Measurements from ENCODE around the gene PRCP.

Gene PRCP

DNA sequence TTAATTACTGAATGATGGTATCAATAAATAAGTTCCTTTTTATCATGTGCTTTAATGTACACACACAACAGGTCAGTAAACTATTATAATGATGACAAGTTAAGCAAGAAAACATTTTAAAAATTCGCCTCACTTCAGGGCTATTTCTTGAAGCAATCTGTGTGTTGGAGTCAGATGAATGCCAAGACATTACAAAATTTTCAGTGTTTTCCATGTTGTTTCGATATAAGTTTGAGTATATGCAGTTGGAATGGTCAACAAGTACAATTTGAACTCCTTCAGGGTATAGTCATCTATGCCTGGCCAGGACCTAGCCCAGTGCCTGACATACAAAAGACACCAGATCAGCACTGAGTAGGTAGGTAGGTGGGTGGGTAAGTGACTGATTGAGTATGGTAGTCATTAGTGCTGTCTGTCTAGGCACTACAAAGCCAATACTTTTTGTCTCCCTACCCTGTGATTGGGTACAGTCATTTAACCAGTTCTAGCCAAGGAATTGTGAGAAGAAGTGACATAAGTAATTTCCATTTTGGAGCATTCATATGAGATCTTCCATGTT is 7.5 kb downstream of the PRCP start:
- Histone ChIP-seq H3K27ac (ENCODE audit: low read length) (no peak overlapping the region), H3K9ac (ENCODE audit: low read depth, low read length) (no peak overlapping the region), H3K4me1 (ENCODE audit: insufficient read depth, low read length) (no peaks in the 10 kb centered on the region), H3K36me3 (ENCODE audit: insufficient read depth, low read depth, low read length) (no peaks in the 10 kb centered on the region), H3K9me3 (ENCODE audit: insufficient read depth, low read depth, low read length) (no peaks in the 10 kb centered on the region), H3K27me3 (ENCODE audit: insufficient read depth, low read length) (no peaks in the 10 kb centered on the region), H3K4me3 (ENCODE audit: low read length) (no peak overlapping the region)

DNA sequence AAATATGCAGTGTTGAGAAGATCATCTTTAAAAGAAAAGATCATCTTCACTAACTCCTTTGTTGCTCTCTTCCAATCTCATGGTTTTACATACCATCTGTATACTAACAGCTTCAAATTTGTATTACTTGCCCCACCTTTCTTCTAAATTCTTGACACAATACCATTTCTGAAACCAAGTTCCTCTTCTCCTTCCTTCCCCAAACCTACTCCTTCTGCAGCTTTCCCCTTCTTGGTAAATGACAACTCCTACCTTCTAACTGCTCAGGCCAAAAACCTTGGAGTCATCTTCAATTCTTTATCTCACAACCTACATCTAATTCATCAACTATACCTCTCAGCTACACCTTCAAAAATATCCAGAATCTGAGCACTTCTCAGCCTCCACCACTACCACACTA is 9.3 kb downstream of the PRCP start:
- no peak overlapping the region for H3K4me3 ChIP-seq (ENCODE audit: low read length)
- no peak overlapping the region for H3K27ac ChIP-seq (ENCODE audit: low read length)
- H3K4me1 ChIP-seq (ENCODE audit: insufficient read depth, low read length): no peaks in the 10 kb centered on the region
- H3K9me3 ChIP-seq (ENCODE audit: insufficient read depth, low read depth, low read length): no peaks in the 10 kb centered on the region
- no peak overlapping the region for H3K9ac ChIP-seq (ENCODE audit: low read depth, low read length)
- no peaks in the 10 kb centered on the region for H3K27me3 ChIP-seq (ENCODE audit: insufficient read depth, low read length)
- no peaks in the 10 kb centered on the region for H3K36me3 ChIP-seq (ENCODE audit: insufficient read depth, low read depth, low read length)

DNA sequence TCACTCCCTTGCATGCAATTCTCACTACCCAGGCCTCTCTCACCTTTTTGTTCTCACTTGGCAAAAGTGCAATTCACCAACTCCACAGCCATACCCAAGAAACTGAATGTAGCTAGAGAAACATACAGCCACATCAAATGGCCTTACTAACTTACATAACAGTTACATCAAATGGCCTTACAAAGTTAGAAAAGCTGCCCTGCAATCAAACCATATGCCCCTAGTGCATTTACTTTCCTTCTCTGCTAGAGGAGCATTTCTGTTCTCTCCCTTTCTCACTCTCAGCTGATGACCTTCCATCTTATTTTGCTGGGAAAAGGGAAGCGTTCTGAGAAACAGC is 10.3 kb downstream of the PRCP start:
- Histone ChIP-seq H3K9me3 (ENCODE audit: insufficient read depth, low read depth, low read length) (no peaks in the 10 kb centered on the region), H3K27me3 (ENCODE audit: insufficient read depth, low read length) (no peaks in the 10 kb centered on the region), H3K4me1 (ENCODE audit: insufficient read depth, low read length) (no peaks in the 10 kb centered on the region), H3K36me3 (ENCODE audit: insufficient read depth, low read depth, low read length) (no peaks in the 10 kb centered on the region), H3K27ac (ENCODE audit: low read length) (no peak overlapping the region), H3K4me3 (ENCODE audit: low read length) (no peak overlapping the region), H3K9ac (ENCODE audit: low read depth, low read length) (no peak overlapping the region)

- Histone ChIP-seq H3K4me3 (ENCODE audit: low read length) (no peak overlapping the region), H3K9ac (ENCODE audit: low read depth, low read length) (no peak overlapping the region), H3K9me3 (ENCODE audit: insufficient read depth, low read depth, low read length) (no peaks in the 10 kb centered on the region), H3K36me3 (ENCODE audit: insufficient read depth, low read depth, low read length) (no peaks in the 10 kb centered on the region), H3K27me3 (ENCODE audit: insufficient read depth, low read length) (no peaks in the 10 kb centered on the region), H3K27ac (ENCODE audit: low read length) (no peak overlapping the region), H3K4me1 (ENCODE audit: insufficient read depth, low read length) (no peaks in the 10 kb centered on the region)
Measured at GRCh38 chr11:82889133-82890001, 10.9 kb downstream of the PRCP start.

GRCh38 chr11:82883853-82884252 is 16.4 kb downstream of the PRCP start:
- Histone ChIP-seq H3K9ac (ENCODE audit: low read depth, low read length) (no peak overlapping the region), H3K4me3 (ENCODE audit: low read length) (no peak overlapping the region), H3K27me3 (ENCODE audit: insufficient read depth, low read length) (no peaks in the 10 kb centered on the region), H3K4me1 (ENCODE audit: insufficient read depth, low read length) (no peaks in the 10 kb centered on the region), H3K9me3 (ENCODE audit: insufficient read depth, low read depth, low read length) (peaks cover 15% of the 10 kb centered on the region), H3K27ac (ENCODE audit: low read length) (no peak overlapping the region), H3K36me3 (ENCODE audit: insufficient read depth, low read depth, low read length) (no peaks in the 10 kb centered on the region; the same call in 1 of the 2 replicates)

GRCh38 chr11:82874646-82875523 is 25.3 kb downstream of the PRCP start:
- Histone ChIP-seq H3K4me1 (ENCODE audit: insufficient read depth, low read length) (peaks cover 15% of the 10 kb centered on the region), H3K4me3 (ENCODE audit: low read length) (no peak overlapping the region), H3K9me3 (ENCODE audit: insufficient read depth, low read depth, low read length) (no peaks in the 10 kb centered on the region), H3K27me3 (ENCODE audit: insufficient read depth, low read length) (no peaks in the 10 kb centered on the region), H3K36me3 (ENCODE audit: insufficient read depth, low read depth, low read length) (no peaks in the 10 kb centered on the region), H3K9ac (ENCODE audit: low read depth, low read length) (no peak overlapping the region), H3K27ac (ENCODE audit: low read length) (no peak overlapping the region)

DNA sequence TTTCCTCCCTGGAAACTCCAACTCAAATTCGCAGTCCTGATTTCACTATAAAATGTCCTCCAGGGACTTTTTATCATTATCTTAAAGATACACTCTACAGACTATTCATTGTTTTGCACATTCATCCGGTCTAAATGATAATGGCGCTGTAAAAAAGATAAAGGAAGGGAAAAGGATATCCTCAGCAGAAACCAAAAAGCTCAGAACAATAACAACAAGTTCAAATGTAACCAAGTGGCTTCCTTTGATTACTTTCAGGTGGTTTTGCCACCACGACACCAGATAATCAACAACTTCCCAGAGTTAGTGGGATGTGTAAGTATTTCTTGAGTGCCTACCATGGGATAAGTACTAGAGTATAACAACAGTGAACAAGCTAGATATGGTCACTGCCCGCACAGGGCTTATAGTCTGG is 26.3 kb downstream of the PRCP start:
- Histone ChIP-seq H3K9me3 (ENCODE audit: insufficient read depth, low read depth, low read length) (no peaks in the 10 kb centered on the region), H3K9ac (ENCODE audit: low read depth, low read length) (no peak overlapping the region), H3K27me3 (ENCODE audit: insufficient read depth, low read length) (no peaks in the 10 kb centered on the region), H3K27ac (ENCODE audit: low read length) (no peak overlapping the region), H3K36me3 (ENCODE audit: insufficient read depth, low read depth, low read length) (no peaks in the 10 kb centered on the region), H3K4me3 (ENCODE audit: low read length) (no peak overlapping the region), H3K4me1 (ENCODE audit: insufficient read depth, low read length) (peaks cover 15% of the 10 kb centered on the region)

DNA sequence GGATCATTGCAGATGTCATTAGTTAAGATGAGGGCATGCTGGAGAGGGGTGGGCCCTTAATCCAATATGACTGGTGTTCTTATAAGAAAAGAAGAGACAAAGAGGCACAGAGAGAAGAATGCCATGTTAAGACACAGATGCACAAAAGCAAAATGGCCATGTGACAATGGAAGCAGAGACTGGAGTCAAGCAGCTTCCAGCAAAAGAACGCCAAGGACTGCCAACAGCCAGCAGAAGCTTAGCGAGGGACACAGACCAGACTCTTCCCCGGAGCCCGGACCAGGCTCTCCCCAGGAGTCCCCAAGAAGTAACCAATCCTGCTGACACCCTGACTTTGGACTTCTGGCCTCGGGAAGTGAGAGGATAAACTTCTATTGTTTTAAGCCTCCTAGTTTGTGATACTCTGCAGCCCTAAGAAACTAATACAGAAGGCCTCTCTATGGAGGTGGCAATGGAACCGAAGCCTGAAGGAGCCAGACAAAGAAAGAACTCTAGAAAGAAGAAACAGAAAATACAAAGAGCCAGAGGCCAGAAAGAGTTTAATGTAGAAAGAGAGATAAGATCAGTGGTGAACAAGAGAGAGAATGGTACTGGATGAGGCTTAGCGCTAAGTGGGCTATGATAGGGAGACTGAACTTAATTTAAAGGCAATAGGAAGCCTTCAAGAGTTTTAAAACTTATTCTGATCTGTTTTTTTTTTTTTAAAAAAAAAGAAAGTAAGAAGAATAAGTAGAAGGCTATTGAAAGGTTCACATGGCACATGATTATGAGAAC is 27.7 kb downstream of the PRCP start:
- H3K4me1 ChIP-seq (ENCODE audit: insufficient read depth, low read length): peaks cover 15% of the 10 kb centered on the region
- H3K9me3 ChIP-seq (ENCODE audit: insufficient read depth, low read depth, low read length): no peaks in the 10 kb centered on the region
- no peak overlapping the region for H3K9ac ChIP-seq (ENCODE audit: low read depth, low read length)
- H3K4me3 ChIP-seq (ENCODE audit: low read length): no peak overlapping the region
- no peak overlapping the region for H3K27ac ChIP-seq (ENCODE audit: low read length)
- H3K36me3 ChIP-seq (ENCODE audit: insufficient read depth, low read depth, low read length): no peaks in the 10 kb centered on the region
- H3K27me3 ChIP-seq (ENCODE audit: insufficient read depth, low read length): no peaks in the 10 kb centered on the region

GRCh38 chr11:82871646-82872045 is 28.6 kb downstream of the PRCP start:
- Histone ChIP-seq H3K27me3 (ENCODE audit: insufficient read depth, low read length) (no peaks in the 10 kb centered on the region), H3K27ac (ENCODE audit: low read length) (no peak overlapping the region), H3K36me3 (ENCODE audit: insufficient read depth, low read depth, low read length) (no peaks in the 10 kb centered on the region), H3K4me3 (ENCODE audit: low read length) (no peak overlapping the region), H3K9ac (ENCODE audit: low read depth, low read length) (no peak overlapping the region), H3K4me1 (ENCODE audit: insufficient read depth, low read length) (peaks cover 15% of the 10 kb centered on the region), H3K9me3 (ENCODE audit: insufficient read depth, low read depth, low read length) (no peaks in the 10 kb centered on the region)

- no peak overlapping the region for H3K27ac ChIP-seq (ENCODE audit: low read length)
- H3K4me1 ChIP-seq (ENCODE audit: insufficient read depth, low read length): peaks cover 8% of the 10 kb centered on the region; the same call in 1 of the 2 replicates
- no peaks in the 10 kb centered on the region for H3K9me3 ChIP-seq (ENCODE audit: insufficient read depth, low read depth, low read length)
- no peaks in the 10 kb centered on the region for H3K36me3 ChIP-seq (ENCODE audit: insufficient read depth, low read depth, low read length)
- H3K4me3 ChIP-seq (ENCODE audit: low read length): no peak overlapping the region
- no peak overlapping the region for H3K9ac ChIP-seq (ENCODE audit: low read depth, low read length)
- H3K27me3 ChIP-seq (ENCODE audit: insufficient read depth, low read length): no peaks in the 10 kb centered on the region
Measured at GRCh38 chr11:82869657-82870056, 30.6 kb downstream of the PRCP start.

DNA sequence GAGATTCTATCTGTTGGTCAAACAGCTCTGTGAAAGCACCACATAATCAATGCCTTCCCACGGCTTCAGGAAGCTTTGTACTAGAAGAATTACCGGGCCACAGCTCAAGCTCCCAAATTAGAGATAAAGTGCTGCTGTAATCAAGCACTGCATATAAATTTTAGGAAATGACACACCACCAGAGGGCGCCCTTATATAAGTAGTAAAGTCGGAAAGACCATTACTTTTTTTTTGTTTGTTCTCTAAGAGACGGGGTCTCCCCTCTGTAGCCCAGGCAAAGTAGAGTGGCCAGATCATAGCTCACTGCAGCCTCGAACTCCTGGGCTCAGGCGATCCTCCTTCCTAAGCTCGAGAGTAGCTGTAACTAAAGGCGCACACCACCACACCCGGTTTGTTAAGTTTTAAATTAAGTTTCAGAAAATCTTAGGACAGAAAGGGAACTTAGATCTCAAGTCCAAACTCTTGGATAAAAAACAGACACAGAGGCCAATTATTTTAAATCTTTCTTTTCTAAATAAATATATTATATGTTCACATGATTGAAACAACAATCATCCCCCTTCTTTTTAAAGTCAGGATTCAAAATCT is 32.6 kb downstream of the PRCP start:
- Histone ChIP-seq H3K4me3 (ENCODE audit: low read length) (no peak overlapping the region), H3K27ac (ENCODE audit: low read length) (no peak overlapping the region), H3K9ac (ENCODE audit: low read depth, low read length) (no peak overlapping the region), H3K36me3 (ENCODE audit: insufficient read depth, low read depth, low read length) (no peaks in the 10 kb centered on the region), H3K4me1 (ENCODE audit: insufficient read depth, low read length) (0 out of 2 replicates have a peak, but pooled peaks cover 3% of the 10 kb centered on the region), H3K9me3 (ENCODE audit: insufficient read depth, low read depth, low read length) (no peaks in the 10 kb centered on the region), H3K27me3 (ENCODE audit: insufficient read depth, low read length) (no peaks in the 10 kb centered on the region)
